Measurements from ENCODE around the gene CHRNA3.

The CHRNA3 gene

GRCh38 chr15:78570710-78571109, 50.1 kb downstream of the CHRNA3 start:
- H3K4me1 Mint-ChIP-seq = peaks cover 19% of the 10 kb centered on the region
- H3K9me3 Mint-ChIP-seq = no peaks in the 10 kb centered on the region
- H3K27me3 Mint-ChIP-seq (ENCODE audit: low read depth, poor library complexity) = no peaks in the 10 kb centered on the region
- TF ChIP-seq CTCF (IDR thresholded peaks at IDR 0.05) = no peak
- H3K36me3 Mint-ChIP-seq (ENCODE audit: low read depth) = peaks cover 7% of the 10 kb centered on the region
- DNase-seq = no peak
- no peak overlapping the region for H3K4me3 Mint-ChIP-seq
- no peak overlapping the region for H3K27ac Mint-ChIP-seq

GRCh38 chr15:78567531-78567930, 53.3 kb downstream of the CHRNA3 start:
- peak overlapping the region; percentile 59 for H3K4me3 Mint-ChIP-seq
- TF ChIP-seq CTCF (IDR thresholded peaks at IDR 0.05) = no peak
- H3K27me3 Mint-ChIP-seq (ENCODE audit: low read depth, poor library complexity) = peaks cover 22% of the 10 kb centered on the region
- H3K9me3 Mint-ChIP-seq = no peaks in the 10 kb centered on the region
- no peak for DNase-seq
- H3K4me1 Mint-ChIP-seq = peaks cover 25% of the 10 kb centered on the region
- H3K27ac Mint-ChIP-seq = no peak overlapping the region
- peaks cover 1% of the 10 kb centered on the region for H3K36me3 Mint-ChIP-seq (ENCODE audit: low read depth)

- Mint-ChIP-seq H3K27ac (peak overlapping the region; percentile 78), H3K36me3 (ENCODE audit: low read depth) (no peaks in the 10 kb centered on the region), H3K4me1 (peaks cover 25% of the 10 kb centered on the region), H3K4me3 (peak overlapping the region; percentile 95), H3K9me3 (no peaks in the 10 kb centered on the region), H3K27me3 (ENCODE audit: low read depth, poor library complexity) (peaks cover 30% of the 10 kb centered on the region)
- no peak for TF ChIP-seq CTCF (IDR thresholded peaks at IDR 0.05)
- DNase-seq = peak; percentile 26
Observed at GRCh38 chr15:78565951-78566774, 54.6 kb downstream of the CHRNA3 start.

- peak; percentile 100 for DNase-seq
Observed at GRCh38 chr15:78565097-78565950, 55.5 kb downstream of the CHRNA3 start, which contains the start of gene CHRNA5. Gene CHRNA5 (plus strand): TSS chr15:78565520. CDS start chr15:78565720, 200 bp downstream.

GRCh38 chr15:78564743-78565096, 56.1 kb downstream of the CHRNA3 start:
- Mint-ChIP-seq H3K9me3 (no peaks in the 10 kb centered on the region), H3K27ac (no peak overlapping the region), H3K4me1 (peaks cover 25% of the 10 kb centered on the region), H3K4me3 (peak overlapping the region; percentile 95), H3K36me3 (ENCODE audit: low read depth) (no peaks in the 10 kb centered on the region), H3K27me3 (ENCODE audit: low read depth, poor library complexity) (peaks cover 30% of the 10 kb centered on the region)
- no peak for DNase-seq
- TF ChIP-seq CTCF (IDR thresholded peaks at IDR 0.05) = no peak

More at GRCh38 chr15:78565097-78565950, 55.5 kb downstream of the CHRNA3 start, which contains the start of gene CHRNA5:
- peaks cover 30% of the 10 kb centered on the region for H3K27me3 Mint-ChIP-seq (ENCODE audit: low read depth, poor library complexity)
- H3K9me3 Mint-ChIP-seq = no peaks in the 10 kb centered on the region
- TF ChIP-seq CTCF (IDR thresholded peaks at IDR 0.05) = no peak
- no peaks in the 10 kb centered on the region for H3K36me3 Mint-ChIP-seq (ENCODE audit: low read depth)
- H3K27ac Mint-ChIP-seq = peak within 1 kb of the TSS; percentile 78
- peak within 1 kb of the TSS; percentile 95 for H3K4me3 Mint-ChIP-seq
- H3K4me1 Mint-ChIP-seq = peaks cover 25% of the 10 kb centered on the region
